NCI-H226 (cell line): Measurements from ENCODE around the gene AGTRAP.

ENCODE experiments used
- DNase-seq: peaks from one replicate; pipeline ENCODE4 v3.0.0-alpha.2; 2015

AGTRAP gene

GRCh38 chr1:11764519-11764918 is 28.6 kb downstream of the AGTRAP start:
- DNase-seq = no peak

GRCh38 chr1:11765661-11766428 is 29.9 kb downstream of the AGTRAP start:
- DNase-seq = no peak

DNA sequence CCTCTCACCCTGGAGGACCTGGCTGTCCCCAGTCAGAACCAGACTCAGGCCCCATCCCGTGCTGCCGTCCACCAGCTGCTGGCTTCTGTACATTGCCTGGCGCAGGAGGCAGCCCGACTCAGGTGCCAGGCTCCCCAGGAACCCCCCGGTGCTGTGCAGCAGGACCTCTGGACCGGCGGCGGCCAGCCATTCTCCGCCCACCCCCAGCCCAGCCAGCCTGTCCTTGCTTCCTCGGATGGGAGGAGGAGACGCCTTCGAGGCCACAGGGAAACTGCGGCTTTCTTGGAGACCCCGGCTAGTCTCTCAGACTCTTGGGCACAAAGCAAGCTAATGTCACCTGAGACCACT is 30.5 kb downstream of the AGTRAP start:
- no peak for DNase-seq

- DNase-seq = no peak
These were observed 32.2 kb downstream of the AGTRAP start for GRCh38 chr1:11767922-11768704.

DNA sequence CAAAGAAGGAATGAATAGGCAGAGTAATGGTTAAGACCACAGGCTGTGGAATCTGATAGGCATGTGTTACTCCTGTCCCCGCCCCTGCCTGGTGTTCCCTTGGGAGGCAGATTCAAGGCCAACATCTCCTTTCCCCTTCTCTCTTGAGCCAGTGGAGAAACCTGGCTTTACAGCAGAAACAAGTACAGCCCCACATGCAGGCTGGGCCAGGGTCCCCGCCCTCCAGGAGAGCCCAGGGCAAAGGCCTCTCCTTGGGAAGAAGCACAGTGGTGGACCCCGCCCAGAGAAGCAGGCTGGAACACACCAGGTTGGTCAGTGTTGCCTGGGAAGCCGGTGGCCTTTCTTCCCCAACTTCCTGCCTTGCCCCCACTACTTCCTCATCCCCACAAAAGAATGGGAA is 32.9 kb downstream of the AGTRAP start:
- DNase-seq = no peak

DNA sequence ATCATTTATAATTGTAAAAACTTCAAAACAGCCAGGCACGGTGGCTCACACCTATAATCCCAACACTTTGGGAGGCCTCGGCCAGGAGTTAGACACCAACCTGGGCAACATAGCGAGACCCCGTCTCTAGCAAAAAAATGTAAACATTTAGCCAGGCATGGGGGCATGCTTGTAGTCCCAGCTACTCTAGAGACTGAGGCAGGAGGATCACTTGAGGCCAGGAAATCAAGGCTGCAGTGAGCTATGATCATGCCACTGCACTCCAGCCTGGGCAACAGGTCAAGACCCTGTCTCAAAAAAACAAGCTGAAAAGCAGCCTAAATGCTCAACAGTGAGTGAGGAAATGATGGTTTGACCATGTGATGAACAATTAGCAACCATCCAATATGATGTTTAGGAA is 33.3 kb downstream of the AGTRAP start:
- DNase-seq = no peak

DNA sequence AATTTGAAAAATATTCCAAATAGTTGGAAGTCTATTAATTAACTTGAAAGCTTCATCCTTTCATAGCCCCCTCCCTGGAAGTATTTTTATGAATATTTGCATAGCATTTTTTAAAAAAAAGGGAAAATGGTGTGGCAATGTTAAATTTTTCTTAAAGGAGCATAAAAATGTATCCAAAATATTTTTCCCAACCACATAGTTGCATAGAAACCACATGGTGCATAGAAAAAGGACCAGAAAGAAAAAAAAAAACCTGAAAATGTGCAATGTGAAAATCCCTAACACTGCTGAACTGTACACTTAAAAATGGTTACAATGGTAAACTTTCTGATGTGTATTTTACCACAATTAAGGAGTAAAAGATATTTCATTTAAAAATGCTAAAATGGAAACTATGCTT is 34.1 kb downstream of the AGTRAP start:
- DNase-seq = no peak

DNA sequence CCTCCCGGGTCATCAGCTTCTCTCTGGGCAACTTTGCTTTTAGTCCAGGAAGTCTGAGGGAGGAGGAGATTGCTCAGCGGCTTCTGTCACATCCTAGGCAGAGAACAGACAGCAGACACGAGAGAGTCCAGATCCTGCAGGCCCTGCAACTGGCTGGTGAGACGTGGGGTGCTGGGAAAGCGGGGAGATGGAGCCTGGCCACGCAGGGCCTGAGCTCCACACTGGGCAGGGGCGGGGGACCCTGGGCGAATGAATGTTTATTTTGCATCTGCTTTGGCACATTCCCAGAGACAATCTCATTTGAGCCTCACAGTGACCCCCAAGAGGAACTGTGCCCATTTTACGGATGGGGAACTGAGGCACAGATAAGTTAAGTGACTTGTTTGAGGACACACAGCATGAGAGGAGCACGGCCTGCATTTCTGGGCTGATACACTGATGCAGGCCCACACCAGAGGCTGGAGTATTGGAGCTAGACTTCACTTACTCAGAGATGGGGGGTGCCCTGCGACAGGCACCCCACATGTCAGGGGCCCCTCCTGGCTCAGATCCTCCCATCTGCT is 35.6 kb downstream of the AGTRAP start:
- DNase-seq = no peak

GRCh38 chr1:11772458-11772857 is 36.5 kb downstream of the AGTRAP start:
- DNase-seq = no peak

DNA sequence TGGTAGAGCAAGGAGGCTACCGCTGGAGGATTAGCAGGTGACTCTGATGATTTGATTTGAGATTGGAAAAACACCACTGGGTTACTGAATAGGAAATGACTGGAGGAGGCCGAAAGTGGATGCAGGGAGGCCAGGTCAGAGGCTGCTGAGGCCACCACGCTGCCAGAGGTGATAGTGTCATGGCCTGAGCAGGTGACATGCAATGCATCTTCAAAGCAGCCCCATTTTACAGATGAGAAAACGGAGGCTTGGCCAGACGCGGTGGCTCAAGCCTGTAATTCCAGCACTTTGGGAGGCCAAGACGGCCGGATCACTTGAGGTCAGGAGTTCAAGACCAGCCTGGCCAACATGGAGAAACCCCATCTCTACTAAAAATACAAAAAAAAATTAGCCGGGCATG is 38.8 kb downstream of the AGTRAP start:
- no peak for DNase-seq

- no peak for DNase-seq
These were observed 41.9 kb downstream of the AGTRAP start for GRCh38 chr1:11777658-11778322.

DNA sequence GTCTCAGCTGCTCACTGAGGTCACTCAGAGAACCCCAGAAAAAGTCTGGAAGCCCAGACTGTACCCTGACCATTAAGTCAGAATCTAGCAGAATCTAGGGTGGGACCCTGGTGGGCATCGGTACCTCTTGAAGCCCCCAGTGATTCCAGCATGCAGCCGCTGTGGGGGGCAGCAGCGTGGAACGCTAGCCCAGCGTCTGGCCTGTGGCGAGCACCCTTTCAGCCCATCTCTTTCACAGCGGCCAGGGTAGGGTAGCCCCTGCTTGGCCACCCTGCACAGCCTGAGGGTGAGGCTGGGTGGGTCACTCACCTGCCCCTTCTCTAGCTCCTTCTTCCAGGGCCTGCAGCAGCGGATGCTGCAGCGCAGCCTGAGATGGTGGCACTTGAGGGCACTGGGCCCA is 42.4 kb downstream of the AGTRAP start:
- no peak for DNase-seq

DNA sequence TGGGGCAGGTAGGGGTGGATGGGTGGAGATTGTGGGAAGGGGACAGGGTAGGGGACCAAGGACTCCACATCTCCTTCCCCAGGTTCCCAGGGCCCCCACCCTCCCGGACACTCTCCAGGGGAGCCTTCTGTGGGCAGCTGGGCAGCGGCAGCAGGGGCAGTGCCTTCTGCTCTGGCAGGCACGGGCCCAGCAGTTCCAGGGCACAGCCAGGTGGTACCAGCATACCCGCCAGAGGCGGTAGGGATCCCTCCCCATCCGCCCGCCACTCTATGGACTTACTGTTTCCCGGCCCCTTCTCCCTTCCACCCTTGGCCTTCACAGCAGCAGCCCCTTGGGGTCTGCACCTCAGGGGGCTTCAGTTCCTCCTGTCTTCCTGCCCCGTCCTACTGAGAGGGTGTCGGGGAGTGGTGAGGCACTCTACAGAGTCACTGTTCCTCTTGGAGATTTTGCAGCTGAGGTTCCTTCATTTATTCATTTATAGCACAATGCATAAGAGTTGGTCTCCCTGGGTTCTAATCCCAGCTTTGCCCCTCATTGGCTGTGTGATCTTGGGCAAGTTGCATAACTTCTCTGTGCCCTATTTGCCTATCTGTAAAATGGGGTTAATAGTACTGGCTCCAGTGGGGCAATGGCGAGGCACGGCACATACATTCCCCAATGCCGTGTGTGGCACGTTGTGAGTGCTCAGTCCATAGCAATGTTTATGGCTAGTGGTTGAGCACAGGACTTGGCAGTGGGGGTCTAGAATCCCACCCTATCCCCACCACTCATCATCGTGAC is 43.1 kb downstream of the AGTRAP start:
- DNase-seq = no peak

- no peak for DNase-seq
These were observed 43.9 kb downstream of the AGTRAP start for GRCh38 chr1:11779715-11780379.

DNA sequence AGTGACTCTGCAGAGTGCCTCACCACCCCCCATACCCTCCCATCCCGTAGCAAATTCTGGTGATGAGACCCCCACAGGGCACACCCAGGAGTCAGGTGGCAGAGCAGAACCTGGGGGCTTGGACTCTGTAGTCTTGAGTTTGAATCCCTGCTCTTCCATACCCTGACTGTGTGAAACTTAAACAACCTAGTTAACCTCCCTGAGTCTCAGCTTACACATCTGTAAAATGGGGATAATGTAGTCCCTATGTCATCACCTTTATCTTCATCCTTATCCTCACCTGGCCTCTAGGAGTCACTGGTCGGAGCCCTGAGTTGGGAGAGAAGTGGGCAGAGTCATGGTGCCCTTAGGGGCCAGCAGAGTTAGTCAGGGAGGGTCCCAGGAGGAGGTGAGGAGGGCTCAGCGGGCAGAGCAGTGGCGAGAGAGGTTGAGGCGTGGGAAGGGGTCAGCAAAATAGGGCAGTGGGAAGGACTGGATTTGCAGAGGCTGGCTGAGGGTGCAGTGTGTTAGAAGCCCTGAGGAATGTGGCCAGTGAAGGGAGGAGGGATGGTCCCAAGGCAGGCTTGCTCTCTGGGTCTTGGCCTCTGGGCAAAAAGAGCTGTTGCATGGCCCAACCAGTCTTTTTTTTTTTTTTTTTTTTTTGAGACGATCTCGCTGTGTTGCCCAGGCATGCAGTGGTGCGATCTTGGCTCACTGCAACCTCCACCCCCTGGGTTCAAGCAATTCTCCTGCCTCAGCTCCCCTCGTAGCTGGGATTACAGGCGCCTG is 44.6 kb downstream of the AGTRAP start:
- DNase-seq = no peak

DNA sequence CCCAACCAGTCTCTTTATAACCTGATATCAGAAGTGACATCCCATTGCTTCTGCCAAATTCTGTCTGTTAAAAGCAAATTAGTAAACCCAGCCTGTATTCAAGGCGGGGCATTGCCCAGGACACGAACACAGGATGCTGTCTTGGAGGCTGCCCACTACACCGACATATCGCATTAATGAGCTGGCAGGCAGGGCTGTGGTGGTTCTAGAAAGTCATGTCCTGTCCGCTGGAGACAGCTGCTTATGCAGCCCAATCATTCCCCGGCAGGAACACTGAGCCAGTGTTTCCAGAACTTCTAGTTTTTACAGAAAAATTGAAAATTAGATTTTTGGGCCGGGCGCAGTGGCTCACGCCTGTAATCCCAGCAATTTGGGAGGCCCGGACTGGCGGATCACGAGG is 45.4 kb downstream of the AGTRAP start:
- DNase-seq = no peak

DNA sequence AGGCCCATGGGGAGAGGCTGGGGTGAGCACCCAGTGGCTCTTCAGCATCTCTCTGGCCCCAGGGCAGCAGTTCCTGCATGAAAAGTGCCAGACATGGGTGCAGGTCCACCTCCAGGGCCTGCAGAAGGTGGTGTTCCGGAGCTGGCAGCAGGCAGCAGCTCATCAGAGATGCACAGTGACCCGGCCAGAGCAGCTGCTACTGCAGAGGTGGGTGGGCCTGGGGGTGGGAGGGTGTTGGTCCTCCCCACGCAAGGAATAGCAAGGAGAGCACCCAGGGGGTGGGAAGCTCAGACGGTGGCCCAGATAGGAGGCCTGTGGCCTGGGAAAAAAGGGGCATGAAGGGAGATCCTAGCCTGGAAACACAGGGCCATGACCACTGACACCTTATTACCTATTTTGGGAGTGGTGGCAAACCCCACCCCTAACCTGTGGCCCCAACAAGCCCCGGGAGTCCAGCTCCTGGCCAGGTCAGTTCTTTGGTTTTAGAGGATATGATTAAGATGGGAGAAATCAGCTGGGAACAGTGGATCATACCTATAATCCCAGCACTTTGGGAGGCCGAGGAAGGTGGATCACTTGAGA is 46.3 kb downstream of the AGTRAP start:
- no peak for DNase-seq

- DNase-seq = no peak
These were observed 47.6 kb downstream of the AGTRAP start for GRCh38 chr1:11783556-11783955.

- DNase-seq = no peak
These were observed 48.5 kb downstream of the AGTRAP start for GRCh38 chr1:11784256-11784992.
